Heart right ventricle (tissue), 16 donors: Measurements from ENCODE around the gene SH3RF2. TPM values are rescaled to one million over a fixed set of nuclear protein-coding genes. Genes with fewer than 3 reads are reported as not detected.

Experiments used
- ATAC-seq, 8 donors: fragments of 200-7000 bp; cut with Tn5 transposase; one replicate each; pipeline ENCODE4 v1.9.1; 2020; ENCODE audit warnings: mild to moderate bottlenecking in 8 of 8, moderate library complexity in 8 of 8, moderate number of reproducible peaks in 1 of 8
- DNase-seq, 2 donors: peaks; one replicate each; pipeline ENCODE4 v3.0.0-alpha.2; 2020
- H3K27ac ChIP-seq, 10 donors: fragments of 200-600 bp; sonication (generic) in 2 of 10; one replicate each; pipeline versions ENCODE4 v1.5.0 to v1.8.0; 2020 to 2022; ENCODE audit warnings: mild to moderate bottlenecking in 3 of 10
- H3K27me3 ChIP-seq, 7 donors: fragments of 200-600 bp; one replicate each; pipeline ENCODE4 v1.8.0; 2021 to 2022; ENCODE audit warnings: mild to moderate bottlenecking in 2 of 7
- H3K36me3 ChIP-seq, 9 donors: fragments of 200-600 bp; sonication (generic) in 1 of 9; one replicate each; pipeline versions ENCODE4 v1.5.0 to v1.8.0; 2020 to 2022; ENCODE audit warnings: mild to moderate bottlenecking in 2 of 9
- H3K4me1 ChIP-seq, 9 donors: fragments of 200-600 bp; sonication (generic) in 1 of 9; one replicate each; pipeline versions ENCODE4 v1.5.0 to v1.8.0; 2020 to 2022; ENCODE audit warnings: mild to moderate bottlenecking in 4 of 9
- H3K4me3 ChIP-seq, 10 donors: fragments of 200-600 bp; sonication (generic) in 2 of 10; one replicate each; pipeline versions ENCODE4 v1.5.0 to v1.8.0; 2020 to 2022; ENCODE audit warnings: mild to moderate bottlenecking in 7 of 10, moderate library complexity in 2 of 10
- H3K9me3 ChIP-seq, 11 donors: fragments of 200-600 bp in 10 of 11; sonication (generic) in 2 of 11; one replicate each; pipeline versions ENCODE4 v1.5.0 to v1.8.0; 2013 to 2022; ENCODE audit warnings: mild to moderate bottlenecking in 2 of 11, control low read depth in 1 of 11, moderate library complexity in 1 of 11
- WGBS, 2 donors: extraction: QIAGEN DNeasy Blood & Tissue Kit; methylation state at CpG; one replicate each; pipeline ENCODE4 v1.1.7; 2013; ENCODE audit warnings: inconsistent platforms in 1 of 2; 5-methylcytosine and 5-hydroxymethylcytosine counted together
- intact Hi-C, 10 donors: fragments of 100-400 bp; cut with DNase I; formaldehyde crosslinking; loops; one replicate each; pipeline versions ENCODE4 v1.11.1 to v1.14.2; 2022
- polyA plus RNA-seq, 2 donors: library from polyadenylated mRNA; stranded (reverse); fragments of 200-250 nt; gene quantifications; one replicate each; pipeline ENCODE4 v1.2.3, GENCODE V29; 2013
- total RNA-seq, 10 donors: library from RNA; stranded (reverse); fragmentation: NEBNext Ultra II Directional in 3 of 10; extraction: Animal tissue kit (Norgen Biotek cat#: 25700) in 3 of 10; gene quantifications; one replicate each; pipeline versions ENCODE4 v1.2.1 to v1.2.4, GENCODE V29; 2021 to 2023
- TF ChIP-seq, protein P1 (sequence below), 9 donors: fragments of 200-600 bp; sonication (generic) in 2 of 9; IDR thresholded peaks; one replicate each; pipeline versions ENCODE4 v1.5.0 to v1.8.0; 2021 to 2022; ENCODE audit warnings: antibody characterized with exemption in 9 of 9, mild to moderate bottlenecking in 5 of 9, moderate library complexity in 1 of 9
- donor health status: Arrhythmogenic right ventricular cardiomyopathy.
- donor health status: ischemic (EF 13 %, LVEDD 7.1; RV severe dilation, severe dysfunction).
- donor health status: healthy with polysubstance abuse.
- donor health status: DM: no; HTN: yes; CAD: no.
- donor health status: DM: no; HTN: no; CAD: no.
- donor health status: ischemic (EF 25% LVEDD 6.9; RV normal size, moderate dysfunction).
- donor health status: ischemic (EF 25% LVEDD 5.7; RV mildly dilated, moderate dysfunction).
- donor health status: healthy.
- donor health status: DM: yes; HTN: yes; CAD: no.
- donor health status: Ischemic cardiomyopathy.
- donor health status: ischemic (EF 35%, LVEDD 5.7; RV mildly dilated, moderate dysfunction).
- donor health status: nonischemic (EF 11% LVEDD 7.7; RV severe dilation, severe dysfunction).
- donor health status: DM: yes; HTN: yes; CAD: no.
- donor health status: PGD.
- donor health status: ischemic (EF 29% LVEDD 5.4; RV normal size, mild dysfunction).
- donor health status: nonischemic (EF 23%, LVEDD 6.1; RV moderate dilation, normal function).

SH3RF2 gene
- total and polyA plus RNA-seq, 12 donors, result 32.9 to 887 (median 219) TPM

DNA sequence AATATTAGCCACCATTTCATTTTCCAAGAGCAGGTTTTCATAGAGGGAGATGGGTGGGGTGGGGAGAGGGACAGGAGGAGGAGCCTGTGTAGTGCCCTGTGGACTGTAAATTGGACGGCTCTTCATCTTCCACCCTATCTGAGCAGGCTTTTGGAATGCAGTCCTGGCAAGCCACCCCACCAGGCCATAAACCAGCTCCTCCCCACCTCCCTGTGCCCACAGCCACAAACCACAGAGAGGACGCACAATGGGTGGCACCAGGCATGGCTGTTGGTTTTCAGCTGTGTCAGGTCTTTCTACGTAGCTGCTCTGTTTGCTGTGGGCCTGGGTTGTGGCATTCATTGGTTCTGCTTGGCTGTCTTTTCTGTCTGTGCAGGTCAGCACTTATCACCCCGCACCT, 111.0 kb downstream of the SH3RF2 start:
- no peaks in the 10 kb centered on the region for H3K27me3 ChIP-seq
- intact Hi-C loops, result loop anchor here in 8 of 10 donors (5.0 to 10.0 kb wide), 8 partner anchors 73 to 365 kb away; partner anchors contain the start of genes PRELID2 (in 4 of the 8) and SH3RF2 (in 1 of the 8)
- H3K27ac ChIP-seq, result peak overlapping the region in 3 of 10 donors; percentile 4 to 13 (median 7)
- ATAC-seq (peak; percentile 49 to 86 (median 70)), DNase-seq (no peak)
- H3K9me3 ChIP-seq, result no peaks in the 10 kb centered on the region
- WGBS, 2 donors, result 60 to 61% methylated on average over 4 of the region's 4 CpGs
- H3K4me3 ChIP-seq, result no peak overlapping the region
- H3K36me3 ChIP-seq, result no peaks in the 10 kb centered on the region
- TF ChIP-seq, protein P1, sequence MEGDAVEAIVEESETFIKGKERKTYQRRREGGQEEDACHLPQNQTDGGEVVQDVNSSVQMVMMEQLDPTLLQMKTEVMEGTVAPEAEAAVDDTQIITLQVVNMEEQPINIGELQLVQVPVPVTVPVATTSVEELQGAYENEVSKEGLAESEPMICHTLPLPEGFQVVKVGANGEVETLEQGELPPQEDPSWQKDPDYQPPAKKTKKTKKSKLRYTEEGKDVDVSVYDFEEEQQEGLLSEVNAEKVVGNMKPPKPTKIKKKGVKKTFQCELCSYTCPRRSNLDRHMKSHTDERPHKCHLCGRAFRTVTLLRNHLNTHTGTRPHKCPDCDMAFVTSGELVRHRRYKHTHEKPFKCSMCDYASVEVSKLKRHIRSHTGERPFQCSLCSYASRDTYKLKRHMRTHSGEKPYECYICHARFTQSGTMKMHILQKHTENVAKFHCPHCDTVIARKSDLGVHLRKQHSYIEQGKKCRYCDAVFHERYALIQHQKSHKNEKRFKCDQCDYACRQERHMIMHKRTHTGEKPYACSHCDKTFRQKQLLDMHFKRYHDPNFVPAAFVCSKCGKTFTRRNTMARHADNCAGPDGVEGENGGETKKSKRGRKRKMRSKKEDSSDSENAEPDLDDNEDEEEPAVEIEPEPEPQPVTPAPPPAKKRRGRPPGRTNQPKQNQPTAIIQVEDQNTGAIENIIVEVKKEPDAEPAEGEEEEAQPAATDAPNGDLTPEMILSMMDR (IDR thresholded peaks at IDR 0.05), result no peak
- H3K4me1 ChIP-seq, result peaks cover 0 to 12% (median 0%) of the 10 kb centered on the region in 9 donors

DNA sequence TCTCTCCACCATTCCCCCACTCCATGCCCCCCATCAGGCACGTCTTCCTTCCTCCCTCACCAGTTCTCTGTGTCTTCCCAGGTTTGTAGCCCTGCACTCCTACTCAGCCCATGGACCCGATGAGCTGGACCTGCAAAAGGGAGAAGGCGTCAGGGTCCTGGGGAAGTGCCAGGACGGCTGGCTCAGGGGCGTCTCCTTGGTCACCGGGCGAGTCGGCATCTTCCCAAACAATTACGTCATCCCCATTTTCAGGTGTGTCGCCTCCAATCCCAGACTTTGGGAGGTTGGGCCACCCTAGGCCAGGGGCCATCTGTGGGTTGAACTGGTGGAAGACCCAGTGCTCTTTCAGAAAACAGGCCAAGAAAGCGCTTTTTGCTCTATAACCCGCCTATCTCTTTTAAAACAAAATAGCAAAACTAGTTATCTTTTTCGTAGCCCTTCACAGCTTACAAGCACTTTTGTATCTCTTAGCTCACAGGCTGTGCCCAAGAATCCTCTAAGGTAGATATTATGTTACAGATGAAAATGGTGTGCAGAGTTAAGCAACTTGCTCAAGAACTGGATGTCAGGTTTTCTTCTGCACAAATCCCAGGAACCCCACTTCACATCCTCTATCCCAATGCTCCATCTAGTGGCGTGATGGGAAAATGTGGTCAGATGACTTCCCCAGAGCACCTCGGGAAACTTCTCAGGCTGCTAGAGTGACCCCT, 112.8 kb downstream of the SH3RF2 start:
- intact Hi-C loops, result loop anchor here in 8 of 10 donors (2.0 to 10.0 kb wide), 11 partner anchors 74 to 1846 kb away; partner anchors contain the start of genes PRELID2 (in 4 of the 8) and SH3RF2 (in 1 of the 8)
- 74 to 76% methylated on average over 15 of the region's 15 CpGs for WGBS, 2 donors
- peak; percentile 46 to 75 (median 66) for ATAC-seq
- H3K4me1 ChIP-seq, result peaks cover 0 to 12% (median 0%) of the 10 kb centered on the region in 9 donors
- H3K9me3 ChIP-seq, result no peaks in the 10 kb centered on the region
- DNase-seq, result peak in 1 of 2 donors; percentile 56
- H3K4me3 ChIP-seq, result no peak overlapping the region
- H3K27ac ChIP-seq, result peak overlapping the region in 2 of 10 donors; percentile 17 to 46
- no peaks in the 10 kb centered on the region for H3K36me3 ChIP-seq
- H3K27me3 ChIP-seq, result no peaks in the 10 kb centered on the region
- TF ChIP-seq, protein P1 (IDR thresholded peaks at IDR 0.05), result peak; percentile 41 to 81 (median 70)

DNA sequence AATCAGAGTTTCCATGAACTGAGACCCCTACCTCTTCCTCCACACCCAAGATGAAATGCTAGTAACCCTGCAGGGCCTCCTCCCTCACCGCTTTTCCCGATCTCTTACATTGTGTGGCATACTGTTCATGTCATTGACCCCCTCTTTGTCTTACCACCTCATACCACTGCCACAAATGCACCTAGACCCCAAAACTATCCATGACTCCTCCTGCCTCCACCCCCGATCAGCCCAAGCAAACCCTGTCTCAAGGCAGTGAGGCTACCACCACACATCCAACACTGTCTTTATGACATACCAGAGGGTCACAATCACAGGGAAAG, 113.3 kb downstream of the SH3RF2 start:
- intact Hi-C loops, result loop anchor here (2.0 to 10.0 kb wide), 14 partner anchors 75 to 1847 kb away; partner anchors contain the start of genes PRELID2 (in 5 of the 10) and SH3RF2 (in 1 of the 10)
- Histone ChIP-seq H3K36me3 (no peaks in the 10 kb centered on the region), H3K27ac (peak overlapping the region in 2 of 10 donors; percentile 17 to 46), H3K4me1 (peaks cover 0 to 12% (median 0%) of the 10 kb centered on the region in 9 donors), H3K4me3 (no peak overlapping the region), H3K27me3 (no peaks in the 10 kb centered on the region), H3K9me3 (no peaks in the 10 kb centered on the region)
- 52 to 56% methylated on average over 3 of the region's 3 CpGs for WGBS, 2 donors
- ATAC-seq (no peak), DNase-seq (no peak)
- TF ChIP-seq, protein P1 (IDR thresholded peaks at IDR 0.05), result peak in 2 of 9 donors; percentile 4 to 29

DNA sequence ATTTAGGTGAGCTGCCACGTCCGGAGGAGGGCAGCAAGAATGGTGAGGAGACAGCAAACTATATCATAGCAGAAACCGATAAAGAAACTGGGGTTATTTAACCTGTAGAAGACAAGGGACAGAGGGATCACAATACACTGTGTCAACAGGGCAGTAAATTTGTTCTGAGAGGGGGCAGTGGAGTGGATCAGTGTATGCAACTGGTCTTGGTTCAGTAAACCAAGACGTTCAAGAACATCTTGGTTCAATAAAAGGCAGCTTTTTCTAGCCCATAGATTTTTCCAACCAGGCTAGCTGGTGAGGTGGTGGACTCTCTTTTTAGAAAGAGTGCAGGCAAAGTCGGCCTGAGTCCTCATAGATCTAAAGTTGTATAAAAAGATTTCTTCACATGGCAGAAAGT, 113.7 kb downstream of the SH3RF2 start:
- peak overlapping the region in 1 of 10 donors; percentile 17 for H3K27ac ChIP-seq
- TF ChIP-seq, protein P1 (IDR thresholded peaks at IDR 0.05), result no peak
- peaks cover 0 to 12% (median 0%) of the 10 kb centered on the region in 9 donors for H3K4me1 ChIP-seq
- DNase-seq (no peak), ATAC-seq (no peak)
- H3K27me3 ChIP-seq, result no peaks in the 10 kb centered on the region
- H3K9me3 ChIP-seq, result no peaks in the 10 kb centered on the region
- H3K4me3 ChIP-seq, result no peak overlapping the region
- intact Hi-C loops, result loop anchor here in 8 of 10 donors (5.0 to 10.0 kb wide), 4 partner anchors 77 to 1845 kb away; partner anchors contain the start of gene PRELID2 (in 1 of the 8)
- WGBS, 2 donors, result 79 to 86% methylated on average over 5 of the region's 5 CpGs
- no peaks in the 10 kb centered on the region for H3K36me3 ChIP-seq
